ENCODE results near the gene MCC. TPM values are rescaled to one million over a fixed set of nuclear protein-coding genes. Genes with fewer than 3 reads are reported as not detected.

The MCC gene
- total and polyA plus RNA-seq, 4 donors, result 9.0 to 47.3 (median 14.7) TPM

- TF ChIP-seq CTCF (IDR thresholded peaks at IDR 0.05; ENCODE audit: low read depth, low read length, missing input control) (no peak), MAX (IDR thresholded peaks at IDR 0.05) (no peak)
Measured at GRCh38 chr5:113218200-113218599, 270.1 kb downstream of the MCC start (continued).

GRCh38 chr5:113217619-113218184, 270.6 kb downstream of the MCC start:
- H3K9me3 ChIP-seq (ENCODE audit: control insufficient read depth in 4 of 4, low read length in 3 of 4), result no peaks in the 10 kb centered on the region
- peaks cover 0 to 22% (median 9%) of the 10 kb centered on the region in 4 donors for H3K4me1 ChIP-seq (ENCODE audit: control insufficient read depth in 4 of 4, insufficient read depth in 4 of 4, low read length in 3 of 4)
- WGBS, result 26% methylated on average over 9 of the region's 9 CpGs
- TF ChIP-seq REST (IDR thresholded peaks at IDR 0.05), result no peak
- TF ChIP-seq FOXA2 (IDR thresholded peaks at IDR 0.05), result no peak
- H3K27me3 ChIP-seq (ENCODE audit: control insufficient read depth in 4 of 4, insufficient read depth in 4 of 4, low read length in 3 of 4), result no peaks in the 10 kb centered on the region
- peak overlapping the region in 1 of 2 donors; percentile 77 for H3K9ac ChIP-seq (ENCODE audit: low read depth in 1 of 2, low read length in 2 of 2)
- no peaks in the 10 kb centered on the region for H3K36me3 ChIP-seq (ENCODE audit: control insufficient read depth in 4 of 4, insufficient read depth in 3 of 4, low read depth in 1 of 4, low read length in 3 of 4)
- peak overlapping the region; percentile 75 to 79 for H3K27ac ChIP-seq (ENCODE audit: low read depth in 1 of 2, low read length in 2 of 2)
- H3K4me3 ChIP-seq (ENCODE audit: low read depth in 1 of 3, low read length in 3 of 3), result peak overlapping the region; percentile 5 to 53 (median 24)
- no peak for DNase-seq (ENCODE audit: low spot score)

- Histone ChIP-seq H3K27ac (ENCODE audit: low read depth in 1 of 2, low read length in 2 of 2) (no peak overlapping the region), H3K9me3 (ENCODE audit: control insufficient read depth in 4 of 4, low read length in 3 of 4) (no peaks in the 10 kb centered on the region), H3K9ac (ENCODE audit: low read depth in 1 of 2, low read length in 2 of 2) (no peak overlapping the region), H3K36me3 (ENCODE audit: control insufficient read depth in 4 of 4, insufficient read depth in 3 of 4, low read depth in 1 of 4, low read length in 3 of 4) (no peaks in the 10 kb centered on the region), H3K4me3 (ENCODE audit: low read depth in 1 of 3, low read length in 3 of 3) (no peak overlapping the region), H3K4me1 (ENCODE audit: control insufficient read depth in 4 of 4, insufficient read depth in 4 of 4, low read length in 3 of 4) (peaks cover 0 to 28% (median 16%) of the 10 kb centered on the region in 4 donors), H3K27me3 (ENCODE audit: control insufficient read depth in 4 of 4, insufficient read depth in 4 of 4, low read length in 3 of 4) (no peaks in the 10 kb centered on the region)
- 89% methylated on average over 3 of the region's 3 CpGs for WGBS
- no peak for DNase-seq (ENCODE audit: low spot score)
- no peak for TF ChIP-seq HNF4G (IDR thresholded peaks at IDR 0.05)
- no peak for TF ChIP-seq ZBTB33 (IDR thresholded peaks at IDR 0.05)
- TF ChIP-seq GABPA (IDR thresholded peaks at IDR 0.05 in 1 of 2, conservative IDR thresholded peaks at IDR 0.05 in 1 of 2), result no peak
- no peak for TF ChIP-seq CTCF (IDR thresholded peaks at IDR 0.05; ENCODE audit: low read depth, low read length, missing input control)
- TF ChIP-seq YY1 (IDR thresholded peaks at IDR 0.05), result no peak
- TF ChIP-seq REST (IDR thresholded peaks at IDR 0.05), result no peak
- TF ChIP-seq RAD21 (IDR thresholded peaks at IDR 0.05), result no peak
- no peak for TF ChIP-seq HNF4A (conservative IDR thresholded peaks at IDR 0.05)
- no peak for TF ChIP-seq FOXA2 (IDR thresholded peaks at IDR 0.05)
- no peak for TF ChIP-seq MAX (IDR thresholded peaks at IDR 0.05)
- TF ChIP-seq ATF3 (IDR thresholded peaks at IDR 0.05), result no peak
- no peak for TF ChIP-seq SP1 (IDR thresholded peaks at IDR 0.05)
- TF ChIP-seq EGR1 (IDR thresholded peaks at IDR 0.05; ENCODE audit: low read depth in 2 of 2), result no peak
- TF ChIP-seq TAF1 (conservative IDR thresholded peaks at IDR 0.05), result no peak
Measured at GRCh38 chr5:113216545-113216944, 271.7 kb downstream of the MCC start.

Data from liver (tissue), 9 donors.